GM19351 (cell line): ENCODE data around the gene NMNAT3.
A peak's percentile ranks its signal among the peaks of the same experiment; 100 is the strongest.

ENCODE experiments used
- ATAC-seq: cut with Tn5 transposase; IDR thresholded peaks from one replicate; pipeline ENCODE4 v1.9.1; 2021; ENCODE audit warnings: mild to moderate bottlenecking, moderate library complexity; ENCODE audit not compliant: unreplicated experiment

NMNAT3 gene

GRCh38 chr3:139552632-139553365 is 125.0 kb downstream of the NMNAT3 start:
- no peak for ATAC-seq

- ATAC-seq = no peak
These were observed 129.0 kb downstream of the NMNAT3 start for GRCh38 chr3:139548801-139549200.

- ATAC-seq = no peak
These were observed 130.1 kb downstream of the NMNAT3 start for GRCh38 chr3:139547666-139548065.

- ATAC-seq = no peak
These were observed 131.0 kb downstream of the NMNAT3 start for GRCh38 chr3:139546772-139547171.

GRCh38 chr3:139541532-139542288 is 136.1 kb downstream of the NMNAT3 start:
- no peak for ATAC-seq

GRCh38 chr3:139540651-139541531 is 136.9 kb downstream of the NMNAT3 start:
- no peak for ATAC-seq

GRCh38 chr3:139538733-139539132 is 139.0 kb downstream of the NMNAT3 start:
- ATAC-seq = no peak

GRCh38 chr3:139537795-139538621 is 139.8 kb downstream of the NMNAT3 start:
- no peak for ATAC-seq

- ATAC-seq = no peak
These were observed 140.4 kb downstream of the NMNAT3 start for GRCh38 chr3:139537361-139537760.

GRCh38 chr3:139534992-139535879 is 142.5 kb downstream of the NMNAT3 start:
- no peak for ATAC-seq

GRCh38 chr3:139534455-139534812 is 143.3 kb downstream of the NMNAT3 start:
- ATAC-seq = peak; percentile 78

GRCh38 chr3:139533781-139534454 is 143.9 kb downstream of the NMNAT3 start:
- ATAC-seq = peak; percentile 65

- no peak for ATAC-seq
These were observed 144.8 kb downstream of the NMNAT3 start for GRCh38 chr3:139532976-139533375.

GRCh38 chr3:139530717-139531116 is 147.1 kb downstream of the NMNAT3 start:
- no peak for ATAC-seq

GRCh38 chr3:139529662-139530061 is 148.1 kb downstream of the NMNAT3 start:
- ATAC-seq = no peak

- no peak for ATAC-seq
These were observed 148.8 kb downstream of the NMNAT3 start for GRCh38 chr3:139528924-139529323.

GRCh38 chr3:139528281-139528680 is 149.5 kb downstream of the NMNAT3 start:
- no peak for ATAC-seq

GRCh38 chr3:139527265-139527664 is 150.5 kb downstream of the NMNAT3 start:
- no peak for ATAC-seq

- ATAC-seq = no peak
These were observed 151.6 kb downstream of the NMNAT3 start for GRCh38 chr3:139526146-139526545.
